Stimulated activated CD4-positive, alpha-beta T cell treated with anti-CD3 and anti-CD28 coated beads, Interleukin-4, amount 100 ng/mL, for 4 hours (primary cell): ENCODE data around the gene HIF1AN.
"Not testable (repeated sequence)": the region's sequence is repeated elsewhere in the genome, so short reads cannot be mapped to it uniquely, and the experiment has no call there.

ENCODE experiments used
- DNase-seq, 2 experiments: peaks; one replicate each; pipeline ENCODE4 v3.0.0-alpha.2; 2020

HIF1AN gene

GRCh38 chr10:100567826-100568225, 32.1 kb downstream of the HIF1AN start:
- DNase-seq, result no peak

- no peak for DNase-seq
These were observed 33.2 kb downstream of the HIF1AN start for GRCh38 chr10:100568912-100569311.

DNA sequence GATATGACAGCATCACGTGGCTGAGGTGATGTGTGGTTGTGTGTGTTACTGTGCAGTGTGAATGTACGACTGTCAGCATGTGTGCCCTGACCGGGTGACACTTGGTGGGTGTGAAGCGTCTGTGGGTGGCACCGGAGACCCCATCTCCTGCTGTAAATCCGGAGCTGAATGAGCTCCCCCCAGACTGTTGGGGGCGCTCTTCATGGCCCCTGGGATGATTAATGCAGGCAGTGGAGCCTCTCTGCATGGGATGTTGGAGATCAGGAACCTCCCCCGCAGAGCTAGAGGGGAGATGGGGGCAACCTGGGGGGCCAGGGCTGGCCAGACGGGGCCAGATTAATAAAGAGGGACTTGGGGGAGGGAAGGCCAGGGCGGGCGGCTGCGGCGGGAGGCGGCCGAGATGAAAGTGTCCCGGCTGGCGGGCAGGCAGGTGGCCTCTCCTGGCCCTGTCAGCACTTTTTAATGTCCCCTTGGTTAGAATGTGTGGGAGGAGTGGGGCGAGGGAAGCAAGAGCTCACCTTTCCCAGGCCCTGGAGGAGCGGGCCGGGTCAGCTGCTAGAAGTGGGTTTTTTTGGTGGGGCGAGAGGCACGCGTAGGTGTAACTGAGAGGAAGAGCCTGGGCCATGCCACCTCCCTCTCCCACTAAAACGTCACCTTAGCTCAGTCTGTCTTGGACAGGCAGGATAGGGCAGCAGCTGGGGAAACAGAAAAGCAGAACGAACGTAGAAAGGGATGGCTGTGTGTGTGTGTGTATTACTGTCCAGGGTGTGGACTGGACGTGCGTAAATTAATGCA, 34.1 kb downstream of the HIF1AN start:
- DNase-seq, result no peak

- no peak for DNase-seq
These were observed 34.8 kb downstream of the HIF1AN start for GRCh38 chr10:100570506-100570905.

DNA sequence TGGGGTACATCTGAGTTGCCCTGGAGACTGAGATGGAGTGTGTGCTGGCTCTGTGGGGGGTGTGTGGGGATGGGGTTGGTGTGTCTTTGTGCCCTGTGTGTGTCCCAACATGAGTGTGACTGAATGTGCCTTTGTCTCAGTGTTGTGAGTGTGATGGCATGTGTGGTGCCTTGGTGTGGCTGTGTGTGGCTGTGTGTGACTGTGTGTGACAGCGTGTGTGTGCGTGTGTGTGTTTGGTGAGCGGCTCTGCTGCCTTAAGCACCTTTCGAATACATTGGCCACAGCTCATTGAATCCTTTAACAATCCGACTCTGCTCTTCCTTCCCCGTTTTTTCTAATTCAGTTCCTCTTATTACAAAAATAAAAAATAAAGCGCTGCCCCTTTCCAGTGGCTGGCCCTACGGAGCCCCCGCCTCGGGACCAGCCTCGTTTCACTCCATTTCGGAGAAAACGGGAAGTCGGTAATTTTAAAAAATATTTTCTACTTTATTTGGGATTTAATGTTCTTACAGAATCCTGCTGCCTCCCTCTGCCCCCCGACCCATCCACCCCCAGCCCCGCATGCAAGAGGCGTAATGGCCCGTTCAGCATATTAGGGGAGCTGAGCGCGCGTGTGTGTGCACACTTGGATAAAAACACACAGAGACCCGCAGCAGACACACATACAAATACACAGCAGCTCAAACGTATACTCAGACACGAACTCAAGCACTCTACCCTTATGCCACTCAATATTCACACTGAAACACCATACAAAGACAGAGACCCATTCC, 35.5 kb downstream of the HIF1AN start:
- DNase-seq, result no peak

- not testable (repeated sequence) for DNase-seq
These were observed 39.4 kb downstream of the HIF1AN start for GRCh38 chr10:100575146-100575545.

GRCh38 chr10:100575585-100576281, 40.0 kb downstream of the HIF1AN start:
- DNase-seq, result no peak

DNA sequence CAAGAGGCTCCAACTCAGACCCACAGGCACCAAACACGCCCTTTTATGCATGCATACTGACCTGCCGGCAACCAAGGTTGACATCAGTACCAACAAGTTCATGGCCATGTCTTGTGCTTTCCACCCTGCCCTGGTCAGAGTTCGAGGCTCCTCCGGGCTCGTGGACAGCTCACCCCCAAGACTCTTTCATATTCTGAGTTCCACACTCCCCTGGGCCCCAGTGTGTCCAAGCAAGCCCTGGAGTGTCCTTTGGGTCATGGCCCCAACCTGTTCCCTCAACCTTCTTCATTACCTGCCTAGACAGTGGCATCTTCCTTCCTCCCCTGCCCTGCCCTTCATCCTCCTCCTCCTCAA, 40.5 kb downstream of the HIF1AN start:
- DNase-seq, result no peak

DNA sequence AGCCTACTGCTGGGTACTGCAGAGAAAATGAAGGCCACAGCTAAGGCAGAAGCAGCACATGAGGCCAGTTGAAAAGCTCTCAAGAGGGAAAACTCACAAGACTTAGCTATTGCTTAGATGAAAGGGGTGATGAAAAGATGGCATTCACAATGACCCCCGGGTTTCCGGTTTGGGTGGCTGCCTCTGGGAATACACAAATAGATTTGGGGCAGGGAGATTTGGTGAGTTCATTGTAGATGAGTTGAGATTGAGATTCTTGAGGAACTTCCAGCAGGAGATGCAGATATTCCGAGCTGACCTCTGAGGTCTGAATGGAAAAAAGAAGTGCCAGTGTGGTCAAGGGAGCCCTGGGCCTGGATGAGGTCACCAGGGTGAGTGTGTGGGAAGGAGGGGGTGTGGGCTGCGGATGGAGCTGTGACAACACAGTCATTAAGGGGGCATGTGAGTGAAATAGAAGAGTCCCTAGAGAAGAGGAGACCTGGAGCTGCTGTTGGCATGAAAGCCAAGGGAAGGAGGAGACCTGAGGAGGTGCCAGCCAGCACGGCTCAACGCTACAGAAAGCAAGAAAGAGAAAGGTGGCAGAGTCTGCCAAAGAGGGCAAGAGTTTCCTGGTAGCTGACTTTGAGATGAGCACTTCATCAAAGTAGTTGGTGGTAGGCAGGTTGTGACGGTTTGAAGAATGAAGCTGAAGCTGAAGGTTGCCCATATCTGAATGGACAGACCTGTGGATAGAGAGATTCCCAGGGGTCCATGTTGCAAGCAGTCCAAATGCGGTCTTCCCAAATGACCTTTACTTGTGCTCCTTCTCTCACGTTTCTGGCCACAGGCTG, 43.7 kb downstream of the HIF1AN start:
- no peak for DNase-seq

- no peak for DNase-seq
These were observed 51.2 kb downstream of the HIF1AN start for GRCh38 chr10:100586959-100587358.

GRCh38 chr10:100598166-100598565, 62.4 kb downstream of the HIF1AN start:
- DNase-seq, result no peak

GRCh38 chr10:100600218-100600617, 64.5 kb downstream of the HIF1AN start:
- no peak for DNase-seq

DNA sequence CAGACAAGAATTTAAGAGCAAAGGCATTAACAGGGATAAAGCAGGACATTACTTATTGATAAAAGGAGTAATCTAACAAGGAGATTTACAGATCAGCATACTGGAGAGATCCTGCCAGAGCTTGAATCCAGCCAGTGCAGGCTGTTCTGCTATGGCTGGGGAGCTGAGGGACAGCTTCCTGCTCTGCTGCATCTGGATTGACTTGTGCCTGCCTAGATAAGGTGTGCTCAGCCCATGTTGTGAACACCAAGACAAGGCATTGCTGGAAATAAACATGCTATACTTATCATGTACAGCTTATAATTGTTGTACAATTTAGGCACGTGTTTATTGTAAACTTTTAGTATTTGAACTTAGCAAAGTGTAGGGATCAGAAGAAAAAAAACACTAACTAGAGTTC, 71.7 kb downstream of the HIF1AN start:
- DNase-seq, result no peak
